Pancreas (tissue), 10 donors: ENCODE measurements around the gene USP3. TPM values are rescaled to one million over a fixed set of nuclear protein-coding genes. Genes with fewer than 3 reads are reported as not detected.
A peak's percentile ranks its signal among the peaks of the same experiment; 100 is the strongest.

ENCODE experiments used
- ATAC-seq, 4 donors: fragments of 200-7000 bp; cut with Tn5 transposase; one replicate each; pipeline versions ENCODE4 v1.8.0 to v1.9.1; 2020; ENCODE audit warnings: mild to moderate bottlenecking in 4 of 4, moderate library complexity in 4 of 4
- DNase-seq, 6 donors: peaks; one replicate each; pipeline ENCODE4 v3.0.0-alpha.2; 2020
- FAIRE-seq: peaks from 2 replicates; lab custom pipeline; 2012; peaks lifted over from hg19 to GRCh38; lab: Jason Lieb, UNC
- H3K27ac ChIP-seq, 4 donors: fragments of 200-600 bp; sonication (generic); 1 replicate in 3 of 4; 2 replicates in 1 of 4; pipeline versions ENCODE4 v1.5.0 to v1.8.0; 2020
- H3K27me3 ChIP-seq, 4 donors: fragments of 200-600 bp; one replicate each; pipeline ENCODE4 v1.8.0; 2021
- H3K36me3 ChIP-seq, 3 donors: fragments of 200-600 bp; sonication (generic) in 1 of 3; one replicate each; pipeline versions ENCODE4 v1.5.0 to v1.8.0; 2020 to 2021
- H3K4me1 ChIP-seq, 3 donors: fragments of 200-600 bp; one replicate each; pipeline ENCODE4 v1.8.0; 2021
- H3K4me3 ChIP-seq, 4 donors: fragments of 200-600 bp; sonication (generic) in 2 of 4; one replicate each; pipeline versions ENCODE4 v1.5.0 to v1.8.0; 2020 to 2021
- H3K9me3 ChIP-seq, 4 donors: fragments of 200-600 bp; one replicate each; pipeline ENCODE4 v1.8.0; 2021
- CTCF ChIP-seq, 4 donors: fragments of 200-600 bp; sonication (generic) in 3 of 4; IDR thresholded peaks; one replicate each; pipeline versions ENCODE4 v1.5.0 to v1.8.0; 2021; ENCODE audit warnings: antibody characterized with exemption in 4 of 4
- WGBS, 2 donors: extraction: QIAGEN DNeasy Blood & Tissue Kit; methylation state at CpG; one replicate each; pipeline ENCODE4 v1.1.7; 2013; 5-methylcytosine and 5-hydroxymethylcytosine counted together
- intact Hi-C, 3 donors: fragments of 100-400 bp; cut with DNase I; formaldehyde crosslinking; loops; one replicate each; pipeline versions ENCODE4 v1.11.1 to v1.14.2; 2022
- polyA plus RNA-seq, 2 donors: library from polyadenylated mRNA; stranded (reverse); fragments of 200-250 nt; gene quantifications; one replicate each; pipeline ENCODE4 v1.2.3, GENCODE V29; 2013
- total RNA-seq, 6 donors: library from RNA; stranded (reverse); fragmentation: NEBNext Ultra II Directional in 4 of 6; extraction: Animal tissue kit (Norgen Biotek cat#: 25700) in 4 of 6; gene quantifications; one replicate each; pipeline versions ENCODE4 v1.2.1 to v1.2.4, GENCODE V29; 2021 to 2023
- donor health status: healthy with polysubstance abuse.
- donor health status: DM: no; HTN: no; CAD: no; lungs with moderate emphysema.
- donor health status: DM: no; HTN: no; CAD: no.
- donor health status: control.
- donor health status: control.
- donor health status: Bipolar disorder and iron deficiency.
- donor health status: DM: yes; HTN: yes; CAD: no.
- donor health status: DM: no; HTN: no; CAD: no.
- donor health status: DM: no; HTN: no; CAD: no.
- donor health status: DM: yes; HTN: yes; CAD: no.

The USP3 gene
- total and polyA plus RNA-seq, 8 donors, result 28.5 to 50.8 (median 41.2) TPM

DNA sequence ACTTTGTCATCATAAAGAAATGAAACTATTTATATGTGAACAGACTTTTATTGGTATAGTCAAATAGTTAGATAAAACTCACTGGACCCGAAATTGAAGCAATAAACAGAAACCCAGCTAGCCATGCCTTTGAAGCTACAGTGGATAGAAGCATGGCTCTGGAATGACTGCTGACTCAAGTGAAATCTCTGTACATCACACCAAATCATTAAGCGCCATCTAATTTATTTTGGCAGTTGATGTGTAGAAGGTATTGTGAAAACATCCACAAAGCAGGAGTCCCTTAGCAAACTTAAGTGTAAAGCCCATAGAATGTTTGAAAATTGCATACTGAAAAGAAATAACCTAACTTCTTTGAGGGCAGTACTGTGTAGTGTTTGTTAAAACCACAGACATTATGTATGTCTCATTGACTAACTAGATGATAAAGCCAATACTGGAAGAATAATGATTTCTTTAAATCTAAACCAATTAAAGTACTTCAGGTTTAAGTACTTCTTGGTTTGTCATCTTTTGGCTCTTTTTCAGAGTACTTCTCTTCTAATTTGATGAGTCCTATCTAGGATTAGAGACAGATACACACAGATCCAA is 50.0 kb downstream of the USP3 start:
- no peak overlapping the region for H3K4me3 ChIP-seq
- H3K9me3 ChIP-seq, result no peaks in the 10 kb centered on the region
- 79 to 83% methylated on average over 2 of the region's 2 CpGs for WGBS, 2 donors
- no peaks in the 10 kb centered on the region for H3K27me3 ChIP-seq
- intact Hi-C loops, result no loop called here
- ATAC-seq (no peak), DNase-seq (no peak), FAIRE-seq (no peak)
- H3K36me3 ChIP-seq, result peaks cover 0 to 10% (median 0%) of the 10 kb centered on the region in 3 donors
- TF ChIP-seq CTCF (IDR thresholded peaks at IDR 0.05), result no peak
- peaks cover 24 to 39% (median 39%) of the 10 kb centered on the region in 3 donors for H3K4me1 ChIP-seq
- peak overlapping the region in 2 of 4 donors; percentile 75 to 79 for H3K27ac ChIP-seq

- TF ChIP-seq CTCF (IDR thresholded peaks at IDR 0.05), result no peak
- intact Hi-C loops, result no loop called here
- no peak for ATAC-seq
- Histone ChIP-seq H3K4me1 (peaks cover 24 to 39% (median 39%) of the 10 kb centered on the region in 3 donors), H3K4me3 (no peak overlapping the region), H3K27me3 (no peaks in the 10 kb centered on the region), H3K27ac (peak overlapping the region in 1 of 4 donors; percentile 2), H3K9me3 (no peaks in the 10 kb centered on the region), H3K36me3 (peaks cover 0 to 10% (median 0%) of the 10 kb centered on the region in 3 donors)
- DNase-seq, result no peak
- no peak for FAIRE-seq
Observed at GRCh38 chr15:63555507-63555906, 51.1 kb downstream of the USP3 start.

DNA sequence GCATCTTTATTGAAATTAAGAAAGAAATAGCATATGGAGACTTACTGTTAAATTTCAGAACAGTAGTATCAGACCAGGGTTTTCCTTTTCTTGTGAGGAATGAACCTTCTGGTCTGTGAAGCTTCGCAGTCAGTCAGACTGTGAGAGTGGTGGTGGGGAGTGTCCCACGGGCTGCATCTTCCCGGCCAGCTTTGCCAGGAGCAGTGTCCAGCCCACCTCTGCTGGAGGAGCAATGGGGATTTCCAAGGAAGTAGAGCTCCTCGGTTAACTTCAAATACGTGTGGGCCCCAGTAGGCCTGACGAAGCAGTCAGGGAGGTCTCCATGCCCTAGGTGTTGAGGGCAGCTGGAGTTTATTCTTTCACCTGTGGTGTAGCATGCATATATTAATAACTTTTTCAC is 51.9 kb downstream of the USP3 start:
- Histone ChIP-seq H3K9me3 (no peaks in the 10 kb centered on the region), H3K4me1 (peaks cover 21 to 35% (median 32%) of the 10 kb centered on the region in 3 donors), H3K36me3 (peaks cover 0 to 10% (median 0%) of the 10 kb centered on the region in 3 donors), H3K27ac (no peak overlapping the region), H3K4me3 (no peak overlapping the region), H3K27me3 (no peaks in the 10 kb centered on the region)
- DNase-seq (no peak), ATAC-seq (no peak), FAIRE-seq (no peak)
- no peak for TF ChIP-seq CTCF (IDR thresholded peaks at IDR 0.05)
- intact Hi-C loops, result no loop called here
- 85 to 94% methylated on average over 6 of the region's 6 CpGs for WGBS, 2 donors

GRCh38 chr15:63556736-63557135 is 52.3 kb downstream of the USP3 start:
- no peak for TF ChIP-seq CTCF (IDR thresholded peaks at IDR 0.05)
- 98% methylated on average over 7 of the region's 7 CpGs for WGBS, 2 donors
- ATAC-seq (no peak), DNase-seq (no peak), FAIRE-seq (no peak)
- Histone ChIP-seq H3K27me3 (no peaks in the 10 kb centered on the region), H3K36me3 (peaks cover 0 to 10% (median 0%) of the 10 kb centered on the region in 3 donors), H3K4me1 (peaks cover 17 to 30% (median 27%) of the 10 kb centered on the region in 3 donors), H3K27ac (no peak overlapping the region), H3K9me3 (no peaks in the 10 kb centered on the region), H3K4me3 (no peak overlapping the region)
- intact Hi-C loops, result no loop called here

DNA sequence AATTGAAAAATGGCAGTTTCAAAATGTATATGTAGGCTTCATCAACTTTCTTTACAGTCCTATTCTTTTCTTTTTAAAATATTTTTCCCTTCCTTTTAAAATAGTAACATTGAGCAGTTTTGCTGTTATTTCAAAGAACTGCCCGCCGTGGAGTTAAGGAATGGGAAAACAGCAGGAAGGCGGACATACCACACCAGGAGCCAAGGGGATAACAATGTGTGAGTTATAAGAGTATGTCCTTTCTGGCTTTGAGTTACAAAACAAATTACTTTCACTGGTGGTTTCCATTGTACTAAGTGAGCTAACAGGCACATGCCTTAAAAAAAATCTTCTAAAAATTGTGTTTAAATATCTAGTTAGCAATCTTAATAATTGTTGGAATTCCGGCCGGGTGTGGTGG is 55.4 kb downstream of the USP3 start:
- intact Hi-C loops, result no loop called here
- no peak for TF ChIP-seq CTCF (IDR thresholded peaks at IDR 0.05)

More for the DNA sequence above, 55.4 kb downstream of the USP3 start:
- Histone ChIP-seq H3K27me3 (no peaks in the 10 kb centered on the region), H3K36me3 (peaks cover 0 to 15% (median 0%) of the 10 kb centered on the region in 3 donors), H3K9me3 (no peaks in the 10 kb centered on the region), H3K4me1 (peaks cover 0 to 5% (median 5%) of the 10 kb centered on the region in 3 donors), H3K4me3 (no peak overlapping the region), H3K27ac (no peak overlapping the region)
- DNase-seq (no peak), FAIRE-seq (no peak), ATAC-seq (no peak)
- 98 to 99% methylated on average over 5 of the region's 5 CpGs for WGBS, 2 donors
